GM18520 (cell line): ENCODE data around the gene RPP38.

Experiments
- ATAC-seq: cut with Tn5 transposase; IDR thresholded peaks from one replicate; pipeline ENCODE4 v1.9.1; 2021; ENCODE audit not compliant: unreplicated experiment

The RPP38 gene, protein sequence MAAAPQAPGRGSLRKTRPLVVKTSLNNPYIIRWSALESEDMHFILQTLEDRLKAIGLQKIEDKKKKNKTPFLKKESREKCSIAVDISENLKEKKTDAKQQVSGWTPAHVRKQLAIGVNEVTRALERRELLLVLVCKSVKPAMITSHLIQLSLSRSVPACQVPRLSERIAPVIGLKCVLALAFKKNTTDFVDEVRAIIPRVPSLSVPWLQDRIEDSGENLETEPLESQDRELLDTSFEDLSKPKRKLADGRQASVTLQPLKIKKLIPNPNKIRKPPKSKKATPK

GRCh38 chr10:15097011-15097812 lies at the start of gene RPP38:
Gene RPP38 (plus strand): TSS chr10:15097355. CDS start chr10:15103315, 5,960 bp downstream.
- peak; percentile 80 for ATAC-seq

GRCh38 chr10:15049533-15049932 lies 47.6 kb upstream of the RPP38 start:
- ATAC-seq: no peak

- no peak for ATAC-seq
Measured at GRCh38 chr10:15052121-15052520, 45.0 kb upstream of the RPP38 start.

DNA sequence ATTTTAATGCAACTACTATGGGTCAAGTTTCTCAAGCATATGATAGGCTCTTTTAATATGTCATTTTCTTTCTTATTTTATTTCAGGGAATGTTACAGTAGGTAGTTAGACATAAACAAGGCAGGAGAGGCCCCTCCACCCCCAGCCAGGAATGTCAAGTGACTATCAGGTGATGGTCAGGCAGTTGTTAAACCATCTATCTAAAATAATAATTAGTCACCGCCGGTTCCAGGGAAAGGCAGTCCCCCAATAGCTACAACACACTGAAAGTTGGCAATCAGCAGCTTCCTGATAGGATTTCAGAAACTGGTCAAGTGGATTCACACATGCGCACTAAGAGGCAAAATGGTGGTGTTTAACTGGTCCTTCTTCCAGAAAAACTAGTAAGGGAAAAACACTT lies 44.1 kb upstream of the RPP38 start:
- ATAC-seq: no peak

GRCh38 chr10:15058689-15059088 lies 38.5 kb upstream of the RPP38 start:
- ATAC-seq: no peak

DNA sequence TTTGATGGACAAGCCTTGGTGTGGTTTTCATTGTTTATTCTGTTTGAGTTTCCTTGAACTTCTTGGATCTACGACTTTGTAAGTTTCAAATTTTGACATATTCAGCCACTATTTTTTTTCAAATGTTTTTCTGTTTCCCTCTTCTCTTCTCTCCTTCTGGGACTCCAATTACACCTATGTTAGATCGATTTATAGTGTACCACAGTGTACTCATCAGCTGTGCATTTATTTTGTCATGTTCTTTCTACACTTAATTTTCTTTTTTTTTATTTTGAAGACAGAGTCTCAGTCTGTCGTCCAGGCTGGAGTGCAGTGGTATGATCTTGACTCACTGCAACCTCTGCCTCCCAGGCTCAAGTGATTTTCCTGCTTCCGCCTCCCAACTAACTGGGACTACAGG lies 37.2 kb upstream of the RPP38 start:
- ATAC-seq: no peak

- no peak for ATAC-seq
Measured at GRCh38 chr10:15060638-15061037, 36.5 kb upstream of the RPP38 start.

DNA sequence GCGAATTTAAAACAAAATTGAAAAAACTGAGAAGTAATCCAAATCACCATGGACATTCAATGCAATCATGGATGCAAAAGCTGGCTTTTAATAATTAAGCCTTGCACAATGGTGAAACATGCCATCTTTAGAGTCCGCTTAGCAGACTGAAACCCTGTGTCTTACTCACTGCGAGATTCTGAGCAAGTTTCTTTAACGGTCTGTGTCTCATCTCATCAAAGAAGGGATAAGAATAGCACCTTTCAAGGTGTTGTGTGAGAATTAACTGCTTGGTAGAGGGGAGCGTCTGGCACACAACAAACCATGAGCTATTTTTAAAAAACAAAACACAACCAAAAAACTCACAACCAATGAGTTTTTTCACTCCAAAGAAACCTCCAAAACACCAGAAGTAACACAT lies 30.0 kb upstream of the RPP38 start:
- ATAC-seq: no peak

DNA sequence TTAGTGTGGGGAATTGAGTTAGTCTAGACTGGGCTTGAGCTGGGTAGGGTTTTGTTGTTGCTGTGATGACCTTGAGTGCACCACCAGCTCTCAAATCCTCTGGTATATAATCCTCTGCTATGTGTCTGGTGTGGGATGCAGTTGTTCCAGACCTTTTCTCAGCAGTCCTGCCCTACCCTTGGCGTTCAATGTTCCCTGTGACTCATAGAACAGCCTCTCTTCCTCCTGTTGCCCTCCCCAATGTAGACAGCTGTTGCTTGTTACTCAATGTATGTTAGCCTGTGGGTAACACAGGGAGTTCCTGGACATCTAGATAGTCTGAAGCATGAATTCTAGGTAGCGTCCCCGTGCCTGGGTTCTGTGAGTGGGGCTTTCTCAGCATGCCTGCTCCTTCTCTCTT lies 28.4 kb upstream of the RPP38 start:
- no peak for ATAC-seq

DNA sequence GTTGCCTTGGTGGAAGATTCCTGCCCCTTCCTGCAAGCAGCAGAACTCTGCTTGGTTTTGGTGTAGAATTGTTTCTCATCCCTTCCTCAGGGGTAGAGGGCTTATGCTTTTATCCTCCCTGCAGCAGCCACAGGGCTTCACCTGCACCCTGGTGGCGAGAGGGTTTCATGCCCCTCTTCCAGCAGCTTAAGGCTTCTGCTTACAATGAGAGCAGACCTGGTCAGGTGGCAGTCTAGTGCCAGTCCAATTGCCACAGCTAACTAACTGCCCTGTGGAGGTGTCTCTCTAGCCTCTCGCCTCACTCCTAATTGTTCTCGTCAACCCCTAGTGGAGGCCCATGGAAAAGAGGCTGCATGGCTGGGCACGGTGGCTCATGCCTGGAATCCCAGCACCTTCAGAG lies 27.9 kb upstream of the RPP38 start:
- no peak for ATAC-seq

DNA sequence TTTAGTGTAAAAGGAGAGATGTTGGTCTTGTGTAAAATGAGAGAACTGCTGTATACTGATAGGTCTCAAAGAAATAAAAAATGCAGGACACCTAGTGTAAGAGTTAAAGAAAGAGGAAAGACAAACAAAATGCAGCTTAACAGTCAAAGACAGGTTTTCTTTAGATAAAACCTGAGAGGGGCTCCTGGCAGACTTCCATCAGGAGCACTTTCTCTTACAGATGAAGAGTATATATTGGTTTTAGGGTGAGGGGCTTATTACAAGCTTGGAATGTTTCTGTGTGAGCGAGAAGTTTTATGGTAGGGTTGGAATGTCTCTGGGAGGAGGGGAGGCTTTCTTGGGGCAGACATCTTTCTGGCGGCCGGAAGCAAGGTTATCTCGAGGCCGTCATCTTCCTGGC lies 24.8 kb upstream of the RPP38 start:
- ATAC-seq: no peak

GRCh38 chr10:15075421-15075820 lies 21.7 kb upstream of the RPP38 start:
- no peak for ATAC-seq

- no peak for ATAC-seq
Measured at GRCh38 chr10:15083674-15084501, 13.3 kb upstream of the RPP38 start.

- no peak for ATAC-seq
Measured at GRCh38 chr10:15084502-15084922, 12.6 kb upstream of the RPP38 start.

- ATAC-seq: peak; percentile 94
Measured at GRCh38 chr10:15088428-15089261, 8.5 kb upstream of the RPP38 start, which contains the start of gene ACBD7. Gene ACBD7 (minus strand): TSS chr10:15088776. CDS start chr10:15088728, 48 bp downstream.

- ATAC-seq: no peak
Measured at GRCh38 chr10:15091418-15091817, 5.7 kb upstream of the RPP38 start.

DNA sequence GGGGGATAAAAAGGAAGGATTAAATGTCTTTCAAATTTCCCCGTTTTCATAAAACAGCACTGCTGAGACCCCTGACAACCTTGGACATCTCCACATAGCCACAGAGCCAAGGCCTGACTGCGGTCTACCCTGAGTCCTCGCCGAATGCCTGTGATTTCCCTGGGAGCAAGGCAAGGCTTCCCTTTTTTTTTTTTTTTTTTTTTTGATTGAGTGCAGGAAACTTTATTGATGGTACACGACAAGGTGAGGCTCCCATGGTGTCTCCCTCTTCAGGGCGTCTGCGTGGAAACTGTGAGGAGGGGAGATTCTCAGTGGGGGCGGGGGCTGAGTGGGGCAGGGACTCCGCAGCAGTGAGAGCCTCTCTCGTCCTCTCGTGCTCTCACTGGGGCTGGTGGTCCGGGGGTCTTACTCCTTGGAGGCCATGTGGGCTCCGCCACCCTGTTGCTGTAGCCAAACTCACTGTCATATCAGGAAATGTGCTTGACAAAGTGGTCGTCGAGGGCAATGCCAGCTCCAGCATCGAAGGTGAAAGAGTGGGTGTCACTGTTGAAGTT lies 4.2 kb upstream of the RPP38 start:
- ATAC-seq: no peak

- no peak for ATAC-seq
Measured at GRCh38 chr10:15096661-15097010, 519 bp upstream of the RPP38 start.

GRCh38 chr10:15099886-15100285 lies 2.7 kb downstream of the RPP38 start:
- ATAC-seq: no peak

- no peak for ATAC-seq
Measured at GRCh38 chr10:15103513-15103912, 6.4 kb downstream of the RPP38 start.
